Measurements from ENCODE around the gene AMIGO3.
"Not testable (repeated sequence)": the region's sequence is repeated elsewhere in the genome, so short reads cannot be mapped to it uniquely, and the experiment has no call there.

The AMIGO3 gene

DNA sequence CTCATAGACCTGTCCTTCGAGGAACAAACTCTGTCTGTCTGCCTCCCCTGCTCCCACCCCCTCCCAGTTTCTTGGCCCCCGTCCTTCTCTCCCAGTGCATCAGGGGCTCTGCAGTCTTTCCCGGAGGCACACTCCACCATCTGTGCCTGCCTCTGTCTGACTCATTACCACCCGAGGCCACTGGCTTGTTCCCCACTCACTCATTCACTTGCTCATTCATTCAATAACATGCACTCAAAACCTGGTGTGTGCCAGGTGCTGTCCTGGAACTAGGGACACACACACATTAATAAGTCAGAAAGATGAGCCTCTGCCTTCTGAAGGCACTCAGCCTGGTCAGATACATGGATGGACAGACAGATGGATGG is 12.4 kb downstream of the AMIGO3 start:
- DNase-seq = no peak

DNA sequence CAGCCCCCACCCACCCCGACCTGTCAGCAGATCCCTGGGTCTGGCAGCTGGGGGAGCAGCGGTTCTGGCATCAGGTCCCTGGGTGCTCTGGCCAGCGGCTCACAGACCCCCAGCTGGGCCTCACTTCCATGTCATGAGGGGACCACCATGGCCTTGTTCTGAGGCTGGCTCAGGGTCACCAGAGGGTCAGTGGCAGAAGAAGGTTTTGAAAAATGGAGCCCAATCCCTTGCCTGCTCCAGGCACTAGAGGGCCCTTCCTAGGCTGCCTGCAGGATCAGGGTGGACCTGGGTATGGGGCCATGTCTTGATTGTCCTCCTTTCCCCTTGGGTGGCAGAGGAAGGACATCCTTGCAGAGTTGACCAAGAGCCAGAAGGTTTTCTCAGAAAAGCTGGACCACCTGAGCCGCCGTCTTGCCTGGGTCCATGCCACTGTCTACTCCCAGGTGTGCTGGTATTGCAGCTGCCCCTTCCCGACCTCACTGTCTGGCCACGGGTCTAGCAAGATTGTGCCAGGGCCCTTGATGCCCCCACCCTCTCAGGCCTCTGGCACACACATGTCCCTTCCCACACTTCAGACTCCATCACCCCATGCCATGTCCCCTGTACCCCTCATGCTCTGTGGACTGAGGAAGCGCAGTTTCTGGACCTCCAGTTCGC is 12.9 kb downstream of the AMIGO3 start:
- no peak for DNase-seq

DNA sequence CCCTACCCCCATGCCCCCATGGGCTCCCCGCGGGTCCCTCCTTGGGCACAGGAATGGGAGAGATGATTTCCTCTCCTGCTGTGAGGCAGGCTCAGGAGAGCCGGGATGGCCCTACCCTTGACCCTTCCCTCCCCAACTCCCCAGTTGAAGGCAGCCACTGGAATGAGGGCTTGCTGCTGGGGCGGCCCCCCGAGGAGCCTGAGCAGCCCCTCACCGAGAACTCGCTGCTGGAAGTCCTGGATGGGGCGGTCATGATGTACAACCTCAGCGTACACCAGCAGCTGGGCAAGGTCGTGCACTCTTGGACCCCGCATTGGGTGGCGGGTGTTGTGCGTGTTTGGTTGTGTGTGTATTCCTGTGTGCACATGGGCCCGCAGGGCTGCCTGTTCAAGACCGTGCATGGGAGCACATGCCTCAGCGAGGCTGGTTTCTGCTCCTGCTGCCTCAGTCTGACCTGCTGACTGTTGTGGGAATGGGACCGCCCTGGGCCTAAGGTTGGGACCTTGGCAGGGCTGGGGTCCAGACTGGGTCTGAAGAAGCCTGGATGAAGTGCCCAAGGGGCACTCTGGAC is 14.0 kb downstream of the AMIGO3 start:
- DNase-seq = no peak

DNA sequence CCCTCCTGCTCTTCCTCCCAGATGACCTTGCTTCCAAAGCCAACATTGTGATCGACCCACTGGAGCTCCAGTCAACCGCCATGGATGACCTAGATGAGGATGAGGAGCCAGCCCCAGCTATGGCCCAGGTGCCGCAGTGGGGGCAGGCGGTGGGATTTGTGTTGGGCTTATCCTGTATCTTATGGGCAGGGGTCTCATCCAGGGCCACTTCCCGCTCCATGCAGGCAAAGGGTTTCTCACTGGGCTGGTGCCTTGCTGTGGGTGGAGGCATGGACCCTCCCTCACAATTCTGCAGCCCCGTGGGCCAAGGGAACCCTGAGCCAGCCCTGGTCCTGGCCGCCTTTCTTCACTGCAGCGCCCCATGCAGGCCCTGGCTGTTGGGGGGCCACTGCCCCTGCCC is 14.9 kb downstream of the AMIGO3 start:
- no peak for DNase-seq

DNA sequence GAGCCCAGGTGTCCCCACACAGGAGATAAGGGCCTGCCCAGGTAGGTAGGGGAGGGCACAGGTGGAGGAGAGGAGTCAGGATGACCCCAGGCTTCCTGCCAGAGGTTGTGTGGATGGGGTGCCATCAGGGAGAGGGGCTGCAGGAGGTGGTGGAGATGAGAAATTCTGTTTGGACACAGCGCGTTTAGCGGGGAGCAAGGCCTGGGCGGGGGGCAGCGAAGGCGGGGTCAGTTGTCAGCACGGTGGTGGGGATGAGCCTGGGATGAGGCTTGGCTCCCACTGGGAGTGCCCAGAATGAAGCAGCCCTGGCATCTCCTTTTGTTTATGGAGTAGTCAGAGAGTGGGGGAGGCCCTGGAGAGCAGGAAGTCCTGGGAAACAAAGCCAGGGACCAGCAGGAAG is 15.5 kb downstream of the AMIGO3 start:
- DNase-seq = no peak

DNA sequence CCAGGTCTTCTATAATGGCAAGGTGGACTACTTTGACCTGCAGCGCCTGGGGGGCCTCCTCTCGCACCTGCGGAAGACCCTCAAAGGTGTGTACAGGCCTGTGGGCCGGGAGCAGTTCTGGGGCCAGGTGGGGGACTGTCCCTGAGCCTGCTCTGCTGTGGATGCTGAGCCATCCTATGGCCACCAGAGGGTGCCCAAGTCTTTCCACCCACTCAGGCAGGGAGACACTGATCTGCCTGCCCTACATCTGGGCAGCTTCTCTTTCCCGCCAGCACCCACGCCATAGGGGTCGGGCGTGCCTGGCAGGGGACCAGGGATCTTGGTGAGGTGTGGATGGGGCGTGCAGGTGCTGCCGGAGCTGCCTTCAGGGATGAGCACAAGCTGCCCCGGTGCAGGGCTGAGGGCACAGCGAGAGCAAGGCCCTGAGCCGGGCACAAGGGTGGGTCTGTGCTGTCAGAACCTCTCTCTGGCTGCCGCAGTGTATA is 16.0 kb downstream of the AMIGO3 start:
- peak; percentile 51 for DNase-seq

DNA sequence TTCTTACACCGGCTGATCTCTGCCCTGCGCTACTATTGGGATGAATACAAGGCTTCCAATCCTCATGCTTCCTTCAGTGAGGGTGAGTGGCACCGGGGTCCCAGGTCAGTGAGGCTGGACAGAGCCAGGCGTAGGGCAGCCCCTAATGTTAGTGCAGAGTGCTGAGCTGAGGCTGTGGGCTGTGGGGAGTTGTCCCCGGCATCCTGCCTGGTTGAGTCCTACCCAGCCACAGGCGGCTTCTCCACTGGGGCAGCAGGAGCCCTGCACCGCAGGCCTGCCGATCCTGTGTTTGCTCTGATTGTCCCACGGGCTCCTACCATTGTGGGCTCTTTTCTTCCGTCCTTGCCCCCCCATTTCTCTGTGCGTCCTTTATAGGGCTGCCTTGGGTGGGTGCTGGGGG is 16.8 kb downstream of the AMIGO3 start:
- DNase-seq = no peak

DNA sequence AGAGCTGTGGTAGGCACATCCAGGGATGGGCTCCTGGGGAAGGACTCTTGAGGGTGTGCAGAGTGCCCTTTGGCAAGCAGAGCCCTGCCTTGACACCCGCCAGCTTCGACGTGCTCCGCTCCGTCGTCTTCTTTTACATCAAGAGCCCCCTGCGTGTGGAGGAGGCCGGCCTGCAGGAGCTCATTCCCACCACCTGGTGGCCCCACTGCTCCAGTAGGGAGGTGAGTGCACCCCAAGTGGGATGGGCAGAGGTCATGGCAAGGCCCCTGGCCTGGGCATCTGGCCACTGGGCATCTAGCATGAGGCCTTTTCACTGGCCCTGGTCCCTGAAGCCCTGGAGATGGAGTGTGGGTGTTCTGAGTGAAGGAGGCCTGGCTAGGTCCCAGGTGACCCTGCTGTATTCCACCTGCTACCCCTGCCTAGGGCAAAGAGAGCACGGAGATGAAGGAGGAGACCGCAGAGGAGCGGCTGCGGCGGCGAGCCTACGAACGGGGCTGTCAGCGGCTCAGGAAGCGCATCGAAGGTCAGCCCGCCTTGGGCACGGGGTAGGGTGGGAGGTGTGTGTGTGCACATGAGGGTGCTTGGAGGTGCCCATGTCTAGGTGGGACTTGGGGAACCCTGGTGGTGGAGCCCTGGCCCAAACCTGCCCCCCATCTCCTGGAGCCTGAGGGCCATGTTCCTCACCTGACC is 18.0 kb downstream of the AMIGO3 start:
- no peak for DNase-seq

DNA sequence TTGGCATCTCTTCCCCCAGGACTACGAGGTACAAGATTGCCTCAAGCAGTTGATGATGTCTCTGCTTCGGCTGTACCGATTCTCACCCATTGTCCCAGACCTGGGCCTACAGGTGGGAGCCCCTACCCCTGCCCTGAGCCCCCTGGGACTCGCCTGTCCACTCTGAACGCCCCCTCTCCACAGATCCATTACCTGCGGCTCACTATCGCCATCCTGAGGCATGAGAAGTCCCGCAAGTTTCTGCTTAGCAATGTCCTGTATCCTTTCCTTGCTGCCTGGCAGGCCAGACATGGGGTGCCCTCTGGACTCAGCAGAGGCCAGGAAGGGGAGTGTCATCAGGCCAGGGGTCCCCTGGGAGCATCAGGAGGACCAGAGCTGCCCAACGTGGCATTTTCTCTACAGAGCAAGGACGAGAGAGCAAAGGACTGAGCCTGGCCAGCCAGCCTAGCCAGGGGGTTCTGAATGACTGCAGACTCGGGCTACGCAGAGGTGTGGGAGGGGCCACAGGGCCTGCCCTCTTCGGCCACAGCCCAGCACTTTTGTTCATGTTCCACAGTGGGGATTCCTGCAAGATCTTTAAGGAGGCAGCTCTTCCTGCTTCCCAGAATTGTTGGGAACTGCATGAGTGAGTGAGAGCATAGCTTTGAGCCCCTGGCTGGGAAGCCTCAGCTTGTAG is 18.9 kb downstream of the AMIGO3 start:
- no peak for DNase-seq

DNA sequence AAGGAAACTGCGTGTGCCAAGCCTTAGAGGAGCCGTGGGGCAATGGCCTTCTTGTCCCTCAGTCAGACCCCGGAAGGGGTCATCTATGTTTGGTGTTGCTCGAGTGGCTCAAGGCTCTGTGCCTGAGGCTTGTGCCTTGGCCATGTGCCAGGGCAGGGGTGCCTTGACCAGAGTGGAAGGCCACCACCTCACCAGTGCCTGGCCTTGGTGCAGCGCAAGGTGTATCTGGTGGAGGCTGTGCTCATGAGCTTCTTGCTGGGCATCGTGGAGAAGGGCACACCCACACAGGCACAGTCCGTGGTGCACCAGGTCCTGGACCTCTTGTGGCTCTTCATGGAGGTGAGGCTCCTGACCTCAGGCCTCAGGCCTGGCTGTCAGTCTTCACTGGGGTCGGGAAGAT is 19.5 kb downstream of the AMIGO3 start:
- DNase-seq = no peak

DNA sequence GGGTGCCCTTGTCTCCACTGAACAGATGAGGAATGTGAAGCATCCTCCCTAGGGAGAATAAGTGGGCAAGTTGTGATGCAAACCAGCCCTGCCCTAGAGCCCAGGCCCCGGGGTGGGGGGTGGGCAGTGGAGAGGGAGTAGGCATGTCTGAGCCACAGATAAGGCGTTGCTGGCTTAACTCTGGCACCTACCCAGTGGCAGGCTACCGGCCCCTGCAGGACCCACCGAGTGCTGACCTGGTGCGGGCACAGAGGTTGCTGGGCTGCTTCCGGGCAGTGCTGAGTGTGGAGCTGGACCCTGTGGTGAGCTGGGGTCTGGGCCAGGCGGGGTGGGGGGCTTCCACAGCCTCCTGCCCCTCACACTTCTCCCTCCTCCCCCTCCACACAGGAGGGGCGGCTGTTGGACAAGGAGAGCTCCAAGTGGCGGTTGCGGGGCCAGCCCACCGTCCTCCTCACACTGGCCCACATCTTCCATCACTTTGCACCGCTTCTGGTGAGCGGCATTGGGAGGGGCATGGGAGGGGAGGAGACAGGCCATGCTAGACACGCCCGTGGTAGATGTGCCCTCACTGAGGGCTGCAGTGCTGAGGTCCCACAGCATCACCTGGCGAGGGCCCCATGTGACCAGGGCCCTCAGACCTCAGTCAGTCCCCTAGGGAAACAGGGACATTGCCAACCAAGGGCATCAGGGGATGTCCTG is 20.1 kb downstream of the AMIGO3 start:
- DNase-seq = no peak

DNA sequence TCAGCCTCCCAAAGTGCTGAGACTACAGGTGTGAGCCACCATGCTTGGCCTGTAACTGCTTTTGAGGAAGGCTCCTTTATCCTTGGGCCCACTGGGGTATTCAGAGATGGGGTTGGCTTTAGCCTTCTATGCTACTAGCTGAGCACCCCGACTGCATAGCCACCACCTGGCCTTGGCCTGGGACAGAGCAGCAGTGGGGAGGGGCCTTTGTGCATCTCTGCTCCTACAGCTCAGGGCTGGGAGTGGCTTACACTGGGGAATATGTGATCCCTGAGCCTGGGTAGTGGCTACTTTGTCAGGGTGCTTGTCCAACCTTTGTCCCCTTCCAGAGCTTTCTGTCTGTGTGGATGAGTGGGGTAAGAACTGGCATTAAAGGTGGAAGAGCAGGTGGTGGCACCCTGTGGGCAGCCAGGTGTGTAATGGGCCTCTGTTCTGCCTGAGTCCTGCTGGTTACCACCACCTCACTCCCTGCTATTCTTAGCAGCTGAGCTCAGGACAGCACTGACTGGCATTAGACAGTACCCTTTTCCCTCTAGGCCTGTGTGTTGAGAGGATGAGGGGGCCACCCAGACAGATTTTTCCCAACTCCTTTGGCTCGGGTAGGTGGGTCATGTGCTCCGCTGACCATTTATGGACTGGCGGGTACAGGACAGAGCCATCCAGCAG is 24.0 kb downstream of the AMIGO3 start:
- DNase-seq = not testable (repeated sequence)

DNA sequence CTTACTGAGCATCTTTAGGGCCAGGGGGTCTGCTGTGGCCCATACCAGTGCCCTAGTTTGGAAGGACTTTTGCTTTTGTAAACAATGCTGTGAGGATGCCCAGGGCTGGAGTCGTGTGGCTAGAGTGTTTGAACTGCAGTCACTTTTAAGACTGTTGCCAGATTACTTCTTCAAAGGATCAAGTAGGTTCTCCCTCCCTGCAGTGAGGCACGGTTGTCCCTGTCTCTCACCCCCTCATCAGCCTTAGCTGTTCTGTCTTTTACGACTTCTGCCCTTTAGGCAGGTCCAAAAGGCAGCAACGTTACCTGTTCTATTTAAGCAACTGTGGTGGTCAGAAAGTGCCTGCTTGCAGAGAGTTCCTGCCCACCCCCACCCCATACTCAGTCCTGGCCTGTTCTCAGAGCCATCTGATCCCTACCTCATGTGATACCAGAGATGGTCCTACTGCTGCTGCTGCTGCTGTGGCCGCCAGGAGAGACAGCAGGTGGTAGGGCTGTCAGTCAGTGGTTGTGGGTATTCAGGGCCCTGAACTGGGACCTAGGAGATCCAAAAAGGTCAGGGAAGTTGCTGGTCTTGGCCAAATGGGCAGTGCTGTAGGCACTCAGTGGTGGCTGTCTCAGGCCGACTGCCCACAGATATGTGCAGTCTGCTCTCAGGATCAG is 24.9 kb downstream of the AMIGO3 start:
- not testable (repeated sequence) for DNase-seq

DNA sequence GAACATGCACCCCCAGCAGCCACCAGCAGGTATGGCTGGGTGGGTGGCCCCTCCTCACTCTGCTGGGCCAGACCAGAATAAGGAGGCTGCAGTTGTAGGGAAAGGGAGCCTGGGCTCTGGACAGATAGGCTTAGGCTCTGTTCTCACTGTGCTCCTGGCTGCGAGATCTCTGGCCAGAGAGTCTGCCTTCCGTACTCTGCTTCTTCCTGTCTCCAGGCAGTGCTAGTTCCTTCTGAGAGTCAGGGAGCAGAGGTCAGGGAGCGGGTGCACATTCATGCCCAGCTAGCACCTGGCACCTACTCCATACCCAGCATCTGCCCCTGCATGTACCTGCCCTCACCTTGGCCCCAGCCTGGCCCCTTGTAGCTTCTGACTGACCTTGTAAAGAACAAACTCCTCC is 28.0 kb downstream of the AMIGO3 start:
- DNase-seq = not testable (repeated sequence)

DNA sequence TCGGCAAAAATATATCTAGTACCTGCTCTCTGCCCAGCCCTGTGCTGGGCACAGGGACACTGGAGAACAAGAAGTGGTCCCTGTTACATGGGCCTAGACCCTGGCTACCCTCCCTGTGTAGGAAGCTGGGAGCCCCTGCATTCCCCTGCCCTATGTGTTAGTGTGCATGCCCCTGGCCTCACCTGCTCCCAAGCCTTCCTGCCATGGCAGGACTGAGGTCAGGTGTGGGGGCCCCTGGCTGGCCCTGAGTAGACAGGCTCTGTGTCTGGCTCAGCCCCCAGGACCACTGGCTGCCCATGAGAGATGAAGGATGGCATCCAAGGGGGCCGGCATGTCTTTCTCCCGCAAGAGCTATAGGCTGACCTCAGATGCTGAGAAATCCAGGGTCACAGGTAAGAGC is 28.6 kb downstream of the AMIGO3 start:
- not testable (repeated sequence) for DNase-seq

DNA sequence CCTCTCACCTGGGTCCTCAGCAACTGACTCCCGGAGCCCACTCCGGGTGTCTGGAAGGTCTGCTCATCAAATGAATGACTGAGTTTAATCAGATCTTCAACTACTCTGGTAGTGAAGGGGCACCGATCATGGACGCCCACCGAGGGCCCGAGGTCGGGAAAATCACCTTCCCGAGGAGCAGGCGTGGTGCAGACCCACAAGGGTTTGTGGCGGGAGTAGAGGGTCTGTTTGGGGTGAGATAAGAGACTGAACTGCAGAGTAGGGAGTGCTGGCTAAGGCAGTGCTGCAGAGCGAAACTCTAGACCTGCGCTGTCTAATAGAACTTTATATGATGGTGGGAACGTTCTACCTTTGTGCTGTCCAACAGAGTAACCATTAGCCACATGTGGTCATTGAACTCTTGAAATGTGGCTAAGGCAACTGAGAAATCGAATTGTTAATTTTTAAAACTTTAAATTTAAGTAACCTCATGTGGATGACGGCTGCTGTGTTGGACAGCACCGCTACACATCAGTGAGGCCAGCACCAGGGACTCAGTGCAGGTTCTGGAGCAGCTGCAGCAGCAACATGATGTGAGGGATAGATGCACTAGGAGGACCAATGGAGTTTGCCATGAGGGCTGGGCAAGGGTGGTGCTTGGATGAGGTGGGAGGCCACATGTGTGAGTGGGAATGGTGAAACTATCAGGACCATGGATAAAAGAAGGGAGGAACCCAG is 29.4 kb downstream of the AMIGO3 start:
- DNase-seq = not testable (repeated sequence)

DNA sequence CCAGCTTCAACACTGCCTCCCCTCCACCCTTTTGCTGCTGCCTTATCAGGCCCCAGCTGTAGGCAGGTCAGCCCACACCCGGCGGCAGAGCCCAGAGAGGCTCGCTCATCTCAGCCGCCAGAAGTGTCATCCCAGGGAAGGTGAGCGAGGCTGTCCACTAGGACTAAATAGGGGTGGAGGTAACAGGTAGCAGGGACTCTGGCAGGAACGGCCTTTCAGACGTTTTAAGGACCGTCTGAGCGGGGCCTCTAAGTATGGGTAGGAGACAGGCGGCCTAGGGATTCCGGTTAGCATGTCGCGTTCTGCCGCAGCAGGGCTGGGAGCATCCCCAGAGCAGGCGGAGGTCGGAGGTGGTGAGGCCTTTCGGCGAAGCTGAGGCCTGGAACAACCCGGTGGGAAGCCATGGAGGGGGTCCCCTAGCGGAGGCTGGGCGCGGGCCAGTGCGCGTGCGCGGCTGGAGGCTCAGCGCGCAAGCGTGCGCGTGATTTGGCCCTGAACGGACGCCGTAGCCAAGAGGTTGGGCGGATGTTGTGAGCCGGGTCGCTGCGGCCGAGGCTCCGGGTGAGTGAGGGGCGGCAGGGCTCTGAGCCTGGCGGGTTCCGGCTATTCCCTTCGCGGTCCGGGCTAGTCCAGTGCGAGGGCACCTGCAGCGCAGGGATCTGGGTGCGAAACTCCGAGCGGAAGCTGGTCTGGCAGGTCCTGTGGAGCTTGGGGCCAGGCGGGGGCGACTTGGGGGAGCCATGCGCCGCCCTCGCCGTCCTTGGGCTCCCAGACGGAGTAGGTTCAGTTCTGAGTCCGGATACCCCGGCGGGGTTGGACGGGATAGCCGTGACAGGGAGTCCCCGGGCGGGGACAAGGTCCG is 30.2 kb downstream of the AMIGO3 start, which contains the start of the genes MST1 and RNF123:
MST1 (minus strand) TSS at position 429 of the 862 bp plus-strand sequence. CDS start 783 bp downstream, outside the sequence.
RNF123 (plus strand) TSS at position 512 of the 862 bp plus-strand sequence. CDS start 1,609 bp downstream, outside the sequence.
- peak; percentile 91 for DNase-seq

DNA sequence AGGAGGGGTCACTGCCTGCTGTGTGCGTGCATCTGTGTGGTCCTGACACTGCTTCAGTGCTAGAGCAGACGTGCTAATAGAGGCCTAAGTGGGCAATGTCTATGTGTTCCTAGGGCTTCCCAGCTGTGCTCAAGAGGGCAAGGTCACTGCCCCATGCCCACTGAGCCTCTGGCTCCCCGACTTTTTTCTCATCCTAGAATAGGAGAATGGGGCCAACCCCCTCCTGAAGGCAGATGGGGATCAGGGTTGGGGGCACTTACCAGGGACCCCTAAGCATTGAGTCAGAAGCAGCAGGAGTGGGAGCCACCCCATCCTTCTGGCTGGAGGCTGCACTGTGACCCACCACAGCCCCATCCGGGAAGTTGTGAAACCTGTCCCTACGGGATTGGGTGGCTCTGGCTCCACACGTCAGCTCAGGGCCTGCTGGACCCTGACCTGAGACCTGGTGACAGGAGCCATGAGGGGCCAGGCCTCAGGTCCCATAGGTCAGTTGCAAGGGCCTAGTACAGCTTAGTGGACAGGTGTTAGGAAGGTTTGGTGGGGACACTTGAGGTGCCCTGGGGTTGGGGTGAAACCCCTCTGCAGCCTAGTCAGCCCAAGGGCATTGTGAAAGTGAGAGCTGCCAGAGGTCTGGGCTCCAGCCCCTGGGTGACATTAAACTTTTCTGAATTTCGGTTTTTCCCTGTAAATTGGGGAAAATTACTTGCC is 31.0 kb downstream of the AMIGO3 start:
- DNase-seq = not testable (repeated sequence)

DNA sequence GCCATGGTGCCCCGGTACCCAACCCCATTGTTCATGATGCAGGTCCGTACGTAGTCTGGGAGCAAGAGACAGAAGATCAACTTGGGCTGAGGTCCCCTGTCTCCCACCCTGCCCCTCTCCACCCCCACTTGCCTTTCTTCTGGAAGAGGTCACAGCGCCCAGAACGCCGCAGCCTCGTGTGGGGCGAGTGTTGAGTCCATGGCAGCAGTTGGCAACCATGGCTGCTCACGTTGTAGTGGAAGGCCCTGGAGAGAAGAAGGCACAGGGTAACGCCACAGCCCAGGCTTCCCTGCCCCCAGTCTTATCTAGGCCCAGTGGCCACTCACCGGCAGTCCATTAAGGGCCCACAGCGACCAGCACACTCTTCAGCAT is 32.1 kb downstream of the AMIGO3 start:
- DNase-seq = not testable (repeated sequence)

All from effector CD4-positive, alpha-beta T cell (primary cell).